ENCODE measurements around the gene CPLANE1. TPM values are rescaled to one million over a fixed set of nuclear protein-coding genes. Genes with fewer than 3 reads are reported as not detected.

The CPLANE1 gene
- total and polyA plus RNA-seq, 2 donors (not counting 3 experiments of a cell fraction or from before 2014, with no cell fraction given) = 4.6 to 21.5 TPM

- no peak overlapping the region for H3K9ac ChIP-seq (replicated peaks; ENCODE audit: extremely low read depth, insufficient read depth, low read length)
- ChIA-PET CTCF (no interaction called here), POLR2A (no interaction called here)
- FAIRE-seq (no peak), DNase-seq (ENCODE audit: low read depth, low spot score) (no peak)
- no TSS peak for BruUV-seq (replicated peaks)
- peaks cover 6% of the 10 kb centered on the region for H3K4me1 ChIP-seq (ENCODE audit: control insufficient read depth, extremely low read depth, insufficient read depth, low read length)
- no peak overlapping the region for H3K4me3 ChIP-seq (replicated peaks in 1 of 3; ENCODE audit: insufficient read depth in 1 of 3, low read depth in 1 of 3, low read length in 3 of 3)
- H3K27me3 ChIP-seq (ENCODE audit: control insufficient read depth in 2 of 2, insufficient read depth in 2 of 2, low read length in 2 of 2) = no peaks in the 10 kb centered on the region
- H3K36me3 ChIP-seq (ENCODE audit: control insufficient read depth in 2 of 2, extremely low read depth in 1 of 2, insufficient read depth in 2 of 2, low read length in 2 of 2) = no peaks in the 10 kb centered on the region
- dilution Hi-C loops (cut with MboI; ENCODE audit: extremely low pct_ligation_motif_present, low sequenced_read_pairs) (no loop called here), intact Hi-C loops (cut with micrococcal nuclease) (loop anchor here (5.0 kb wide), 3 partner anchors 125 to 505 kb away; partner anchors contain the start of genes NIPBL and NUP155)
- no peaks in the 10 kb centered on the region for H3K79me2 ChIP-seq (ENCODE audit: control insufficient read depth, insufficient read depth, low read length)
- no peaks in the 10 kb centered on the region for H3K9me3 ChIP-seq (replicated peaks; ENCODE audit: control insufficient read depth, insufficient read depth, low read length)
- H3K27ac ChIP-seq (ENCODE audit: insufficient read depth, low read depth, low read length) = no peak overlapping the region
- no peaks in the 10 kb centered on the region for H4K20me1 ChIP-seq (replicated peaks; ENCODE audit: control insufficient read depth, extremely low read depth, insufficient read depth, low read length)
- no peaks in the 10 kb centered on the region for H3K9me1 ChIP-seq (replicated peaks; ENCODE audit: control insufficient read depth, extremely low read depth, insufficient read depth, low read length)
- H2AFZ ChIP-seq (ENCODE audit: low read depth, low read length) = no peak overlapping the region
- TF ChIP-seq EZH2 (IDR thresholded peaks at IDR 0.05; ENCODE audit: borderline replicate concordance, low read depth, low read length, severe bottlenecking) (no peak), FOS (IDR thresholded peaks at IDR 0.05; ENCODE audit: borderline replicate concordance, insufficient read depth, low read length) (no peak), GATA2 (IDR thresholded peaks at IDR 0.05; ENCODE audit: insufficient read depth, insufficient read length, low read depth, low read length) (no peak)
- TF ChIP-seq, protein P1, sequence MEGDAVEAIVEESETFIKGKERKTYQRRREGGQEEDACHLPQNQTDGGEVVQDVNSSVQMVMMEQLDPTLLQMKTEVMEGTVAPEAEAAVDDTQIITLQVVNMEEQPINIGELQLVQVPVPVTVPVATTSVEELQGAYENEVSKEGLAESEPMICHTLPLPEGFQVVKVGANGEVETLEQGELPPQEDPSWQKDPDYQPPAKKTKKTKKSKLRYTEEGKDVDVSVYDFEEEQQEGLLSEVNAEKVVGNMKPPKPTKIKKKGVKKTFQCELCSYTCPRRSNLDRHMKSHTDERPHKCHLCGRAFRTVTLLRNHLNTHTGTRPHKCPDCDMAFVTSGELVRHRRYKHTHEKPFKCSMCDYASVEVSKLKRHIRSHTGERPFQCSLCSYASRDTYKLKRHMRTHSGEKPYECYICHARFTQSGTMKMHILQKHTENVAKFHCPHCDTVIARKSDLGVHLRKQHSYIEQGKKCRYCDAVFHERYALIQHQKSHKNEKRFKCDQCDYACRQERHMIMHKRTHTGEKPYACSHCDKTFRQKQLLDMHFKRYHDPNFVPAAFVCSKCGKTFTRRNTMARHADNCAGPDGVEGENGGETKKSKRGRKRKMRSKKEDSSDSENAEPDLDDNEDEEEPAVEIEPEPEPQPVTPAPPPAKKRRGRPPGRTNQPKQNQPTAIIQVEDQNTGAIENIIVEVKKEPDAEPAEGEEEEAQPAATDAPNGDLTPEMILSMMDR (IDR thresholded peaks at IDR 0.05; ENCODE audit: extremely low read depth in 1 of 2, insufficient read depth in 1 of 2, low read depth in 1 of 2, low read length in 2 of 2) = no peak
- peak overlapping the region; percentile 33 for H3K4me2 ChIP-seq (ENCODE audit: insufficient read depth, low read length)
Observed at GRCh38 chr5:37247496-37247895, 1.7 kb downstream of the CPLANE1 start.

GRCh38 chr5:37247036-37247435 is 2.1 kb downstream of the CPLANE1 start:
- no peak overlapping the region for H2AFZ ChIP-seq (ENCODE audit: low read depth, low read length)
- CTCF ChIA-PET = no interaction called here
- H3K27ac ChIP-seq (ENCODE audit: insufficient read depth, low read depth, low read length) = no peak overlapping the region
- POLR2A ChIA-PET = interaction anchor here (0.6 kb wide), 1 partner anchor 13 kb away, joined by 3 read pairs; no protein-coding TSS in a partner anchor
- FAIRE-seq = peak; percentile 35
- DNase-seq (ENCODE audit: low read depth, low spot score) = peak; percentile 52
- intact Hi-C loops (cut with micrococcal nuclease) (loop anchor here (5.0 kb wide), 3 partner anchors 125 to 505 kb away; partner anchors contain the start of genes NIPBL and NUP155), dilution Hi-C loops (cut with MboI; ENCODE audit: extremely low pct_ligation_motif_present, low sequenced_read_pairs) (no loop called here)
- no peaks in the 10 kb centered on the region for H3K36me3 ChIP-seq (ENCODE audit: control insufficient read depth in 2 of 2, extremely low read depth in 1 of 2, insufficient read depth in 2 of 2, low read length in 2 of 2)
- no peaks in the 10 kb centered on the region for H3K27me3 ChIP-seq (ENCODE audit: control insufficient read depth in 2 of 2, insufficient read depth in 2 of 2, low read length in 2 of 2)
- no TSS peak for BruUV-seq (replicated peaks)
- no peaks in the 10 kb centered on the region for H3K79me2 ChIP-seq (ENCODE audit: control insufficient read depth, insufficient read depth, low read length)
- H3K9me1 ChIP-seq (replicated peaks; ENCODE audit: control insufficient read depth, extremely low read depth, insufficient read depth, low read length) = no peaks in the 10 kb centered on the region
- H3K4me1 ChIP-seq (ENCODE audit: control insufficient read depth, extremely low read depth, insufficient read depth, low read length) = peaks cover 6% of the 10 kb centered on the region
- H3K4me3 ChIP-seq (replicated peaks in 1 of 3; ENCODE audit: insufficient read depth in 1 of 3, low read depth in 1 of 3, low read length in 3 of 3) = no peak overlapping the region
- no peaks in the 10 kb centered on the region for H4K20me1 ChIP-seq (replicated peaks; ENCODE audit: control insufficient read depth, extremely low read depth, insufficient read depth, low read length)
- TF ChIP-seq, protein P1 (IDR thresholded peaks at IDR 0.05; ENCODE audit: extremely low read depth in 1 of 2, insufficient read depth in 1 of 2, low read depth in 1 of 2, low read length in 2 of 2) = no peak
- no peak for TF ChIP-seq JUN (IDR thresholded peaks at IDR 0.05; ENCODE audit: borderline replicate concordance, insufficient read depth, insufficient read length, low read depth)
- TF ChIP-seq EZH2 (IDR thresholded peaks at IDR 0.05; ENCODE audit: borderline replicate concordance, low read depth, low read length, severe bottlenecking) = no peak
- no peak for TF ChIP-seq POLR2AphosphoS5 (IDR thresholded peaks at IDR 0.05; ENCODE audit: insufficient read depth, low read depth, low read length)
- no peak for TF ChIP-seq POLR2A (IDR thresholded peaks at IDR 0.05; ENCODE audit: low read depth, low read length)
- TF ChIP-seq MYC (IDR thresholded peaks at IDR 0.05; ENCODE audit: low read depth, low read length) = no peak
- TF ChIP-seq GATA2 (IDR thresholded peaks at IDR 0.05; ENCODE audit: insufficient read depth, insufficient read length, low read depth, low read length) = no peak
- no peak for TF ChIP-seq FOS (IDR thresholded peaks at IDR 0.05; ENCODE audit: borderline replicate concordance, insufficient read depth, low read length)
- TF ChIP-seq MAX (IDR thresholded peaks at IDR 0.05; ENCODE audit: insufficient read depth, insufficient read length) = no peak
- no peak overlapping the region for H3K9ac ChIP-seq (replicated peaks; ENCODE audit: extremely low read depth, insufficient read depth, low read length)
- H3K4me2 ChIP-seq (ENCODE audit: insufficient read depth, low read length) = peak overlapping the region; percentile 33
- H3K9me3 ChIP-seq (replicated peaks; ENCODE audit: control insufficient read depth, insufficient read depth, low read length) = no peaks in the 10 kb centered on the region
